Thymus (tissue), 11 donors: ENCODE measurements around the gene ZNF584. TPM values are rescaled to one million over a fixed set of nuclear protein-coding genes. Genes with fewer than 3 reads are reported as not detected.

Experiments used
- DNase-seq, 9 donors: peaks; one replicate each; pipeline ENCODE4 v3.0.0-alpha.2; 2013; ENCODE audit warnings: low spot score in 9 of 9, low read depth in 6 of 9, missing footprints in 1 of 9
- H3K27ac ChIP-seq, 2 donors: one replicate each; pipeline ENCODE4 v1.5.1; 2013; ENCODE audit warnings: control low read depth in 1 of 2, low read depth in 1 of 2, low read length in 1 of 2, mild to moderate bottlenecking in 1 of 2, moderate library complexity in 1 of 2
- H3K27me3 ChIP-seq, 2 donors: one replicate each; pipeline ENCODE4 v1.5.1; 2013; ENCODE audit warnings: low read length in 1 of 2; ENCODE audit not compliant: control insufficient read depth in 2 of 2, insufficient read depth in 1 of 2
- H3K36me3 ChIP-seq, 2 donors: one replicate each; pipeline ENCODE4 v1.5.1; 2013; ENCODE audit warnings: low read length in 1 of 2, mild to moderate bottlenecking in 1 of 2, moderate library complexity in 1 of 2; ENCODE audit not compliant: control insufficient read depth in 2 of 2, insufficient read depth in 2 of 2
- H3K4me1 ChIP-seq, 2 donors: one replicate each; pipeline ENCODE4 v1.5.1; 2013; ENCODE audit warnings: low read length in 2 of 2; ENCODE audit not compliant: control insufficient read depth in 2 of 2, insufficient read depth in 2 of 2
- H3K4me3 ChIP-seq, 2 donors: one replicate each; pipeline ENCODE4 v1.5.1; 2013; ENCODE audit warnings: low read length in 2 of 2, control low read depth in 1 of 2, mild to moderate bottlenecking in 1 of 2
- H3K9me3 ChIP-seq, 2 donors: one replicate each; pipeline ENCODE4 v1.5.1; 2013; ENCODE audit warnings: low read length in 1 of 2, mild to moderate bottlenecking in 1 of 2; ENCODE audit not compliant: control insufficient read depth in 2 of 2, insufficient read depth in 1 of 2
- WGBS: extraction: QIAGEN DNeasy Blood & Tissue Kit; methylation state at CpG from one replicate; pipeline ENCODE4 v1.1.7; 2013; 5-methylcytosine and 5-hydroxymethylcytosine counted together
- polyA plus RNA-seq: library from polyadenylated mRNA; stranded (reverse); fragments of 200-250 nt; gene quantifications from one replicate; pipeline ENCODE4 v1.2.3, GENCODE V29; 2013
- total RNA-seq: library from RNA; stranded (reverse); fragments of 120-200 nt; gene quantifications from one replicate; pipeline ENCODE4 v1.2.4, GENCODE V29; 2013
- donor health status: healthy.

The ZNF584 gene
- total and polyA plus RNA-seq, 2 donors = 5.2 to 6.0 TPM

DNA sequence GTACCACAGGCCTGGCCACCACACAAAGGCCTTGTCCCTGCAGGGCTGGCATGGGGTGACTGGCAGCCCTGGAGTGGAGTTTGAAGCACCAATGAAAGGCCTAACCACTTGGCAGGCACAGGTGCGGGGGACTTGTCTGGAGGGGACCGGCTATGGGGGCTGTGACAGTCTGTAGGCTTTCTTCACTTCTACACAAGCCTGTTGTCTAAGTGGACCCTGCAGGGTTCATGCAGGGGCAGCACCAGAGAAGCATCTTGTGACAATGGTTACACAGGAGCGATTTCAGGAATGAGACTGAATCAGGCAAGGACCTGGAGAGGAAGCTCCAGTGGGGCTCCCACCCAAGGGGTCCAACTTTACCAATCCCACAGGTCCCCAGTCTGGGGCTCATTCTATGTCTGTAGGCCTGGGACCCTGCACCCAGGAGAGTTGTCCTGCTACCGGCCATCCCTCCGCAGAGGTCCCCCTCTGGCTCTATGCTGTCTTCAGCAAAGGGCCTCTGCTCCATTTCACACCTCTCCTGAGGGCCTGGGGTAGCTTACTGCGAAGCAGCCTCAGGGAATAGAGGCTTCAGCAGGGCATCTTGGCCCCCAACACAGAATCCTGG is 25.3 kb upstream of the ZNF584 start:
- Histone ChIP-seq H3K4me3 (no peak overlapping the region), H3K36me3 (peaks cover 0 to 2% of the 10 kb centered on the region in 2 donors), H3K27ac (no peak overlapping the region), H3K4me1 (peaks cover 33 to 47% of the 10 kb centered on the region in 2 donors), H3K9me3 (no peaks in the 10 kb centered on the region), H3K27me3 (no peaks in the 10 kb centered on the region)
- no peak for DNase-seq
- 97% methylated on average over 6 of the region's 6 CpGs for WGBS

DNA sequence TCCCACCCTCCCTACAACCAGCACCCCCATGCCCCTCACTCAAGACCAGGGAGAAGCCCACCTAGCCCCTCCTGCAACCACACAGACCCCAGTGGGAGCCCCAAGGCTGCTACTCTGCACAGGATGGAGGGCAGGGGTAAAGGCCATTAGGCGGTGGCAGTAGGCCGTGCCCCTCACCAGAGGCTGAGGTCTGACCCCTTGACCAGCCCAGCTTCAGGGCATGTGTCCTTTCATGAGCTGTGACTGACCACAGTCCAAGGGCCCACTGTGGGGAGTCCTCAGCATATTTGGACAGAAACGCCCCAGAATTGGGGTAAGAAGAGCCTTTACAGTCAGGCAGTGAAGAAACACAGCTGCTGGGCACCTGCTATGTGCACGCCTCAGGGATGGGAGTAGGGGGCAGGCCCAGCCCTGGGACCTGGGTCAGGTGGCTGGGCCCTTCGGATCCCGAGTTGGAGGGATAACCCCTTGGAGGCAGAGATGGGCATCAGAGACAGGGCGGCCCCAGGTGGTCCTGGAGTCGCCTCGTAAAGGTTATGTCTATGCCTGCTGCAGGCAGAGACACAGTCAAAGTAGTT is 23.0 kb upstream of the ZNF584 start:
- Histone ChIP-seq H3K27ac (peak overlapping the region; percentile 13 to 94), H3K36me3 (peaks cover 3 to 14% of the 10 kb centered on the region in 2 donors), H3K27me3 (no peaks in the 10 kb centered on the region), H3K9me3 (no peaks in the 10 kb centered on the region), H3K4me3 (peak overlapping the region in 1 of 2 donors; percentile 92), H3K4me1 (peaks cover 27 to 37% of the 10 kb centered on the region in 2 donors)
- DNase-seq = no peak
- WGBS = 94% methylated on average over 9 of the region's 9 CpGs

DNA sequence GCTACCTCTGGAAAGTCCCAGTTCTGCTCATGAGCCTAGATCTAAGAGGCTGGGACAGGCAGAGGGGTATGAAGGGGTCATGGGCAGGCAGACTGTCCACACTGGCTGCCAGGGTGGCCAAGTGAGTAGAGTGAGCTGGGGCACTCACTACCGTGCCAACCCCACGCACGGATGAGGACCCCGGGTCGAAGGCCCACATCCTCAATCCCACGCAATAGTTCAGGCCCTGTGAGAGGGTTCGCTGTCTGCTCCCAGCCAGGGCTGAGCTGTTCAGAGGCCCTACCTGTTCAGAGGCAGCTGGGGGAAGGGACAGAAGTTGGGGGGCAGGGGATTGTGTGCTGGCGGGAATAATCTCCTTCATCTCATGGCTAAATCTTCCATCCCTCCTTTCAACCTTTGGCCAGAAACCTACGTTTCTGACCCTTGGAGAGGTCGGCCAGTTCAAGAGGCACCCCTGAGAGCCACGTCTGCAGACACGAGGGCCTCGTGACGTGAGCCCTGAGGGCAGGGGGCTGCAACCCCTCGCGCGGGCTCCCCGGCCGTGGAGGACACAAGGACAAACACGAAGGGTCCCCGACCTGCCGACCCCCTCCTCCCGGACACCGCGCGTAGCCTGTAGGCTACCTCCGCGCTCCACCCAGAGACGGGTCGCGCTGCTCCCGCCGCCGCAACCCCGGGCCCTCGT is 22.4 kb upstream of the ZNF584 start:
- peak overlapping the region; percentile 75 to 92 for H3K4me3 ChIP-seq
- peaks cover 27 to 37% of the 10 kb centered on the region in 2 donors for H3K4me1 ChIP-seq
- H3K27me3 ChIP-seq = no peaks in the 10 kb centered on the region
- H3K36me3 ChIP-seq = peaks cover 3 to 21% of the 10 kb centered on the region in 2 donors
- H3K9me3 ChIP-seq = no peaks in the 10 kb centered on the region
- H3K27ac ChIP-seq = peak overlapping the region; percentile 94 to 97
- WGBS = 19% methylated on average over 36 of the region's 36 CpGs
- peak in 1 of 9 donors; percentile 41 for DNase-seq

DNA sequence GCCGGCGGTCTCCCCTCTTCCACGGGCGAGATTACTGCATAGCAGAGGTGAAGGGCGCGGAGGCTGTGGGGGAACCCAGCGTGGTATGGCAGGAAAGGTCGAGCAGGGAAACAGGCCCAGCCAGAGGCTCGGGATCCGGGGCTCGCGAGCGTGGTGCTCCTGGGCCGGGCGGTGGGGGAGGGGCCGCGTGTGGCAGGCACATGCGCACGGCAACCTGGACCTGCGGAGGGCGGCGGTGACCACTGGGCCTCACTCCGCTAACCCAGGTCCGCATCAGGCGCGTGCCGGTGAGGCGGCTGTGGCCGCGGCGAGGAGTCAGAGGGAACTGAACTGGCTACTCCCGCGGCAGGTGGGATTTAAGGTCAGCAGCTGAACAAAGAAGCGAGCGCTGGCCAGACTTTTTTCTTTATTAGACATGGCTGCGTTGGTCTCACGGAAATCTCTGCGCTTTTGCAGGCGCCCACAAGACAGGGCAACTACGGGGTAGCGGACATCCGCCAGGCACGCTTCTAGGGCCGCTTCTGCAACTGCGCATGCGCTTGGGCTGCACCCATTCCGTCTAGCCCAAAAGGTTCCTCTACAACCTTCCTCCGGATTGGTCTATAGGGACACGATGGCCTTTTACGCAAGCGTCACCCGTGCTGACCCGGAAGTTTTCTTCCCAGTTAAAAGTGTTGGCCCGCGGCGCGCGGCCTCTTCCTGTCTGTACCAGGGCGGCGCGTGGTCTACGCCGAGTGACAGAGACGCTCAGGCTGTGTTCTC is 21.7 kb upstream of the ZNF584 start, which contains the start of gene RPS5:
RPS5 (plus strand) TSS at position 694 of the 762 bp plus-strand sequence. CDS start 869 bp downstream, outside the sequence.
- H3K4me1 ChIP-seq = peaks cover 23 to 30% of the 10 kb centered on the region in 2 donors
- WGBS = under 1% methylated on average over 64 of the region's 64 CpGs

DNA sequence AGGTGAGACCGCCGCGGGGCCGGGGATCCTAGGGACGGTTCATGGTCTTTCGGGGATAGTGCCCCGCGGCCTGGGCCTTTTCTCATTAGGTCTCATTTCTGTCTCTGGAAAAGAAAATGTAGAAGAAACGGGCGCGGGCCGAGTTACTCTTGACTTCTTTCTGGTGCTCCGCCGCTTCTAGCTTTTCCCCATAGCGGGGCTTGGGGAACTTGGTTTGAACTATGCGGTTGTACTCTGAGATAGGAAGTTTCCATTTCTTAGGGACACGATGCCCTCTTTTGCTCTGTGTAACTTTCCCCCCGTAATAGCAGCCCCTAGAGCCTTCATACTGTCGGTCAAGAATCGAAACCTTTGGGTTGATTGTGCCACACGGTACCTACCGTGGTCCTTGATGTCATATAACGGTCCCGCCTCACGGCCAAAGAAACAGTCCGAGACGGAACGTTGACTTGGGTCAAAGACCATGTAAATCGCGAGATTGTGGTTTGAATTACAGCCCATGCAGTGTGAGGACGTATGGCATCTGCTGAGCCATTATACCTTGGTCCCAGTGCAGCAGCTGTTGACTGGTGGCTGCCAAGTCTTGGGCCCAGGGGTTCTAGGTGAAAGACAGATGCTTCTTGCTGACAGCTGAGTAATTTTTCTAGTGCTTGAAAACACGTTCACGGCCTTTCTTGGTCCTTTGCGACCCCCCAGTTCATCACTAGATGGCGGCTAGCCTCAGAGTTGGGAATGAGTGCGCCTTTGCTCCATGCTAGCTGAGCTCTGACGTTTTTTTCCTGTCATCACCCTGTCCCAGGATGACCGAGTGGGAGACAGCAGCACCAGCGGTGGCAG is 20.9 kb upstream of the ZNF584 start:
- Histone ChIP-seq H3K27ac (peak overlapping the region; percentile 56 to 94), H3K4me3 (peak overlapping the region; percentile 75 to 92), H3K4me1 (peaks cover 17 to 23% of the 10 kb centered on the region in 2 donors), H3K27me3 (no peaks in the 10 kb centered on the region), H3K36me3 (peaks cover 7 to 23% of the 10 kb centered on the region in 2 donors), H3K9me3 (no peaks in the 10 kb centered on the region)
- WGBS = 10% methylated on average over 39 of the region's 39 CpGs
- DNase-seq = no peak

More for the DNA sequence above, 21.7 kb upstream of the ZNF584 start, which contains the start of gene RPS5:
- Histone ChIP-seq H3K36me3 (peaks cover 3 to 22% of the 10 kb centered on the region in 2 donors), H3K27me3 (no peaks in the 10 kb centered on the region), H3K9me3 (no peaks in the 10 kb centered on the region), H3K27ac (peak within 1 kb of the TSS; percentile 94 to 97), H3K4me3 (peak within 1 kb of the TSS; percentile 75 to 92)
- peak; percentile 95 to 99 (median 97) for DNase-seq

DNA sequence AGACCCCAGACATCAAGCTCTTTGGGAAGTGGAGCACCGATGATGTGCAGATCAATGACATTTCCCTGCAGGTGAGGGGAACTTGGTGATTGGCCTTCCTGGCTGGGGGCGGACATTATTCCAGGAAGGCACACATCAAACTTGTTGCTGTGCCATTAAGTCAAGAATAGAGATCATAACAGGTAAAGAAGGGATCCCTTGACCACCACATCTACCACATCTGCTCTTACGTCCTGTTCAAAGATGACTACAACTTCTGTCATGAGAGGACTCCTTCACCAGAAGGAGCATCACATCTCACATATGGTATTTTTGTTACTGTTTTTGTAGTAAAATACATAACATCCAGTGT is 20.3 kb upstream of the ZNF584 start:
- Histone ChIP-seq H3K27ac (no peak overlapping the region), H3K27me3 (no peaks in the 10 kb centered on the region), H3K4me3 (peak overlapping the region; percentile 75 to 92), H3K4me1 (peaks cover 17 to 23% of the 10 kb centered on the region in 2 donors), H3K36me3 (peaks cover 13 to 29% of the 10 kb centered on the region in 2 donors), H3K9me3 (no peaks in the 10 kb centered on the region)
- no peak for DNase-seq
- WGBS = 93% methylated on average over 3 of the region's 3 CpGs

DNA sequence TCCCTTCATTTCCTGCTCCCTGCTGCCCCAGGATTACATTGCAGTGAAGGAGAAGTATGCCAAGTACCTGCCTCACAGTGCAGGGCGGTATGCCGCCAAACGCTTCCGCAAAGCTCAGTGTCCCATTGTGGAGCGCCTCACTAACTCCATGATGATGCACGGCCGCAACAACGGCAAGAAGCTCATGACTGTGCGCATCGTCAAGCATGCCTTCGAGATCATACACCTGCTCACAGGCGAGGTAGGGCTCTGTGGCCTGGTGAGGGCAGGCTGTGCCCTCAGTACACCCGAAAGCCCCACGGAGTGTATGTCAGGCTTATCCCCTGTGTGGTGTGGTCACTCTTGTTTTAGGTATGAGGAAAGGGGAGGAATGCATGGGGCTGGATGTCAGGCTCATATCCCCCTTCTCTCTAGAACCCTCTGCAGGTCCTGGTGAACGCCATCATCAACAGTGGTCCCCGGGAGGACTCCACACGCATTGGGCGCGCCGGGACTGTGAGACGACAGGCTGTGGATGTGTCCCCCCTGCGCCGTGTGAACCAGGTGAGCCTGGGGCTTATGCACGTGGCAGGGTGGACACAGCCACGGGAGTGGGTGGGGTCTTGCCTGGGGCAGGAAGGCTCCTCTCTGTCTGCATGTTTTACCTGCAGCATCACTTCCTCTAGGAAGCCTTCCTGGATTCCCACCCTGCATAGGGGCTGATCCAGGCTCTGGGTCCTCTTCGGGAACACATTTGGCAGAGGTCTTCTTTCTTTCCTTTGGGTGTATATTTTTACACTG is 15.3 kb upstream of the ZNF584 start:
- H3K27ac ChIP-seq = no peak overlapping the region
- H3K4me1 ChIP-seq = peaks cover 2% of the 10 kb centered on the region in 2 donors
- peaks cover 37 to 48% of the 10 kb centered on the region in 2 donors for H3K36me3 ChIP-seq
- 97% methylated on average over 26 of the region's 26 CpGs for WGBS
- peaks cover 27 to 30% of the 10 kb centered on the region in 2 donors for H3K27me3 ChIP-seq
- no peak for DNase-seq
- no peaks in the 10 kb centered on the region for H3K9me3 ChIP-seq
- no peak overlapping the region for H3K4me3 ChIP-seq

DNA sequence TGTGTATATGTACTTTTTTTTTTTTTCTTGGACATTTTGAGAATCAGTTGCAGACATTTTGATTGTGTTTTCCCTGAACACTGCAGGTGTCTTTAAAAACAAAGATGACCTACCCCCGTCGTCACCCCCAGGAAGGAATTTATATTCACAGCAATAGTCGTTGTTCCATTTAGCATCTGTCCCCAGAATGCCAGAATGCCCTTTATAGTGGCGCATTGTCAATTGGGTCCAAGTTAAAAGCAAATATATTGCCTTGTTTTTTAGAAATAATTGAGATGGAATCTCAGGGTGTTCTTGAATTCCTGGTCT is 14.8 kb upstream of the ZNF584 start:
- 97% methylated on average over 4 of the region's 4 CpGs for WGBS
- no peaks in the 10 kb centered on the region for H3K4me1 ChIP-seq
- H3K27ac ChIP-seq = no peak overlapping the region
- DNase-seq = no peak
- H3K9me3 ChIP-seq = no peaks in the 10 kb centered on the region
- H3K4me3 ChIP-seq = no peak overlapping the region
- peaks cover 27 to 35% of the 10 kb centered on the region in 2 donors for H3K27me3 ChIP-seq
- peaks cover 37 to 44% of the 10 kb centered on the region in 2 donors for H3K36me3 ChIP-seq
